ENCODE data around the gene TRAIP.

Gene TRAIP

GRCh38 chr3:49813497-49814174 is 42.7 kb downstream of the TRAIP start, which contains the start of gene UBA7:
UBA7 (minus strand) TSS chr3:49813953; CDS start chr3:49813787, 166 bp downstream.
- DNase-seq, result no peak

- no peak for DNase-seq
Measured at GRCh38 chr3:49812916-49813496, 43.4 kb downstream of the TRAIP start.

GRCh38 chr3:49807431-49808114 is 48.8 kb downstream of the TRAIP start:
- DNase-seq, result no peak

- no peak for DNase-seq
Measured at GRCh38 chr3:49806850-49807249, 49.5 kb downstream of the TRAIP start.

- DNase-seq, result no peak
Measured at GRCh38 chr3:49805897-49806701, 50.3 kb downstream of the TRAIP start.

GRCh38 chr3:49805367-49805782 is 51.0 kb downstream of the TRAIP start:
- no peak for DNase-seq

- no peak for DNase-seq
Measured at GRCh38 chr3:49804141-49805041, 52.0 kb downstream of the TRAIP start.

GRCh38 chr3:49803465-49804140 is 52.8 kb downstream of the TRAIP start:
- DNase-seq, result peak; percentile 61

GRCh38 chr3:49802719-49803464 is 53.5 kb downstream of the TRAIP start, which contains the start of gene INKA1:
INKA1 (plus strand) TSS chr3:49803261; CDS start chr3:49803393, 132 bp downstream.
- DNase-seq, result peak; percentile 27

GRCh38 chr3:49801160-49801559 is 55.2 kb downstream of the TRAIP start:
- DNase-seq, result no peak

- DNase-seq, result no peak
Measured at GRCh38 chr3:49799761-49800160, 56.6 kb downstream of the TRAIP start, which contains the start of gene CDHR4. CDHR4 (minus strand) TSS chr3:49799873; CDS start chr3:49799812, 61 bp downstream.

GRCh38 chr3:49799105-49799504 is 57.3 kb downstream of the TRAIP start:
- DNase-seq, result no peak

- DNase-seq, result no peak
Measured at GRCh38 chr3:49794926-49795905, 61.1 kb downstream of the TRAIP start.

- no peak for DNase-seq
Measured at GRCh38 chr3:49794431-49794830, 61.9 kb downstream of the TRAIP start.

GRCh38 chr3:49793486-49794085 is 62.8 kb downstream of the TRAIP start:
- DNase-seq, result no peak

- no peak for DNase-seq
Measured at GRCh38 chr3:49792371-49793150, 63.8 kb downstream of the TRAIP start.

GRCh38 chr3:49791571-49791970 is 64.8 kb downstream of the TRAIP start:
- no peak for DNase-seq

Data from NCI-H524 treated with DMSO at 0.1 percent for 48 hours (cell line).